WTC11 (cell line): ENCODE data around the gene CEBPG.

Experiments used
- CREB1 ChIP-seq: sonication (generic); formaldehyde crosslinking; IDR thresholded peaks from 2 replicates; pipeline ENCODE4 v1.8.0; 2023; ENCODE audit warnings: mild to moderate bottlenecking, missing genetic modification reagents
- CTCF ChIP-seq: fragments of 200-600 bp; IDR thresholded peaks from 2 replicates; pipeline ENCODE4 v1.8.0; 2022; ENCODE audit warnings: antibody characterized with exemption
- E2F1 ChIP-seq: sonication (generic); formaldehyde crosslinking; IDR thresholded peaks from 2 replicates; pipeline ENCODE4 v1.8.0; 2022; ENCODE audit warnings: mild to moderate bottlenecking, missing genetic modification reagents
- FOXK1 ChIP-seq: sonication (generic); formaldehyde crosslinking; IDR thresholded peaks from 2 replicates; pipeline ENCODE4 v1.8.0; 2022; ENCODE audit warnings: mild to moderate bottlenecking, moderate library complexity, missing genetic modification reagents
- MAX ChIP-seq: sonication (generic); formaldehyde crosslinking; IDR thresholded peaks from 2 replicates; pipeline ENCODE4 v1.8.0; 2022; ENCODE audit warnings: mild to moderate bottlenecking, missing genetic modification reagents
- NFYB ChIP-seq: sonication (generic); formaldehyde crosslinking; conservative IDR thresholded peaks from 2 replicates; pipeline ENCODE4 v1.8.0; 2022; ENCODE audit warnings: low read depth, missing genetic modification reagents
- RELA ChIP-seq: sonication (generic); formaldehyde crosslinking; IDR thresholded peaks from 2 replicates; pipeline ENCODE4 v1.8.1; 2022; ENCODE audit warnings: missing genetic modification reagents, mild to moderate bottlenecking, borderline replicate concordance
- SMAD3 ChIP-seq: sonication (generic); formaldehyde crosslinking; IDR thresholded peaks from 2 replicates; pipeline ENCODE4 v1.8.0; 2022; ENCODE audit warnings: missing genetic modification reagents, mild to moderate bottlenecking, borderline replicate concordance
- SP1 ChIP-seq: sonication (generic); formaldehyde crosslinking; conservative IDR thresholded peaks from 2 replicates; pipeline ENCODE4 v1.8.1; 2022; ENCODE audit warnings: missing genetic modification reagents
- TP53 ChIP-seq: sonication (generic); formaldehyde crosslinking; IDR thresholded peaks from 2 replicates; pipeline ENCODE4 v1.8.1; 2023; ENCODE audit warnings: mild to moderate bottlenecking, missing genetic modification reagents
- USF1 ChIP-seq: sonication (generic); formaldehyde crosslinking; IDR thresholded peaks from 2 replicates; pipeline ENCODE4 v1.8.0; 2022; ENCODE audit warnings: mild to moderate bottlenecking, missing genetic modification reagents
- USF2 ChIP-seq: sonication (generic); formaldehyde crosslinking; IDR thresholded peaks from 2 replicates; pipeline ENCODE4 v1.8.1; 2023; ENCODE audit warnings: mild to moderate bottlenecking, missing genetic modification reagents, moderate library complexity
- ZNF425 ChIP-seq: fragments of 250-450 bp; sonication (Bioruptor Pico); conservative IDR thresholded peaks from 2 replicates; pipeline ENCODE4 v1.9.0; 2021; ENCODE audit warnings: mild to moderate bottlenecking

- TF ChIP-seq NFYB (no peak), MAX (CRISPR knock-in tag) (no peak), CTCF (no peak), SP1 (CRISPR knock-in tag) (no peak), SMAD3 (no peak), E2F1 (no peak), USF2 (CRISPR knock-in tag) (no peak), CREB1 (CRISPR knock-in tag) (no peak), ZNF425 (CRISPR knock-in tag) (no peak), TP53 (CRISPR knock-in tag) (no peak), USF1 (CRISPR knock-in tag) (no peak), RELA (no peak), FOXK1 (CRISPR knock-in tag) (no peak)
Observed at GRCh38 chr19:33417751-33418150, 44.2 kb downstream of the CEBPG start.
